DND-41 (cell line): ENCODE results near the gene TTYH2.
A peak's percentile ranks its signal among the peaks of the same experiment; 100 is the strongest.

ENCODE experiments used
- ATAC-seq: fragments of 200-7000 bp; cut with Tn5 transposase; 3 replicates; pipeline ENCODE4 v1.9.1; 2021; ENCODE audit warnings: low read depth; ENCODE audit not compliant: insufficient read depth
- DNase-seq: peaks from one replicate; pipeline ENCODE4 v3.0.0-alpha.2; 2020
- H2AFZ ChIP-seq: 2 replicates; pipeline ENCODE4 v1.6.0; 2012; ENCODE audit warnings: low read depth, low read length
- H3K27ac ChIP-seq: 2 replicates; pipeline ENCODE4 v1.5.1; 2012; ENCODE audit warnings: low read length, inconsistent platforms
- H3K27me3 ChIP-seq: fragments of 200-600 bp; sonication (generic); 2 replicates; pipeline ENCODE4 v1.6.0; 2012; ENCODE audit warnings: low read length, mild to moderate bottlenecking, inconsistent platforms; ENCODE audit not compliant: insufficient read depth, poor library complexity
- H3K36me3 ChIP-seq: 2 replicates; pipeline ENCODE4 v1.5.1; 2012; ENCODE audit warnings: low read length, inconsistent platforms; ENCODE audit not compliant: insufficient read depth
- H3K4me1 ChIP-seq: 2 replicates; pipeline ENCODE4 v1.5.1; 2012; ENCODE audit warnings: mild to moderate bottlenecking, low read length; ENCODE audit not compliant: insufficient read depth
- H3K4me2 ChIP-seq: 2 replicates; pipeline ENCODE4 v1.6.0; 2012; ENCODE audit warnings: mild to moderate bottlenecking, moderate library complexity, low read length, inconsistent platforms; ENCODE audit not compliant: insufficient read depth
- H3K4me3 ChIP-seq, 2 experiments: fragments of 200-600 bp in 1 of 2; shearing (Covaris generic) in 1 of 2; 2 replicates each; pipeline ENCODE4 v1.5.1; 2012 to 2016; ENCODE audit warnings: inconsistent platforms in 2 of 2, low read length in 2 of 2, mild to moderate bottlenecking in 2 of 2, low read depth in 1 of 2, moderate library complexity in 1 of 2
- H3K79me2 ChIP-seq: 2 replicates; pipeline ENCODE4 v1.6.0; 2012; ENCODE audit warnings: low read length, inconsistent platforms; ENCODE audit not compliant: insufficient read depth
- H3K9ac ChIP-seq: 2 replicates; pipeline ENCODE4 v1.6.0; 2012; ENCODE audit warnings: low read depth, mild to moderate bottlenecking, inconsistent platforms, low read length, moderate library complexity
- H3K9me3 ChIP-seq: 2 replicates; pipeline ENCODE4 v1.5.1; 2012; ENCODE audit warnings: low read length, moderate library complexity, mild to moderate bottlenecking, inconsistent platforms; ENCODE audit not compliant: insufficient read depth, severe bottlenecking
- H4K20me1 ChIP-seq: 2 replicates; pipeline ENCODE4 v1.6.0; 2012; ENCODE audit warnings: low read length; ENCODE audit not compliant: insufficient read depth
- CTCF ChIP-seq: IDR thresholded peaks from 2 replicates; pipeline ENCODE4 v1.5.1; 2012; ENCODE audit warnings: borderline replicate concordance, low read length, moderate library complexity, mild to moderate bottlenecking; ENCODE audit not compliant: poor library complexity, severe bottlenecking; ENCODE audit errors: extremely low read depth
- EZH2 ChIP-seq: IDR thresholded peaks from 3 replicates; pipeline ENCODE4 v1.6.1; 2012; ENCODE audit warnings: borderline replicate concordance, low read depth, mild to moderate bottlenecking, moderate library complexity, low read length, inconsistent platforms; ENCODE audit not compliant: severe bottlenecking

The TTYH2 gene

GRCh38 chr17:74214484-74215341, 1.3 kb downstream of the TTYH2 start:
- Histone ChIP-seq H3K9ac (no peak overlapping the region), H2AFZ (no peak overlapping the region), H3K9me3 (no peaks in the 10 kb centered on the region), H4K20me1 (peaks cover 39% of the 10 kb centered on the region), H3K27ac (no peak overlapping the region), H3K4me3 (no peak overlapping the region), H3K4me2 (peak overlapping the region; percentile 78), H3K36me3 (peaks cover 22% of the 10 kb centered on the region), H3K79me2 (no peaks in the 10 kb centered on the region), H3K27me3 (no peaks in the 10 kb centered on the region), H3K4me1 (peaks cover 21% of the 10 kb centered on the region)
- DNase-seq, result no peak
- no peak for ATAC-seq
- TF ChIP-seq EZH2 (no peak), CTCF (no peak)

- no peak for TF ChIP-seq EZH2
- TF ChIP-seq CTCF, result no peak
- peaks cover 34% of the 10 kb centered on the region for H4K20me1 ChIP-seq
- no peak overlapping the region for H3K9ac ChIP-seq
- DNase-seq (no peak), ATAC-seq (no peak)
- no peak overlapping the region for H3K4me2 ChIP-seq
- H3K27ac ChIP-seq, result no peak overlapping the region
- H2AFZ ChIP-seq, result no peak overlapping the region
- H3K79me2 ChIP-seq, result no peaks in the 10 kb centered on the region
- no peaks in the 10 kb centered on the region for H3K9me3 ChIP-seq
- H3K27me3 ChIP-seq, result no peaks in the 10 kb centered on the region
- no peak overlapping the region for H3K4me3 ChIP-seq
- H3K4me1 ChIP-seq, result peaks cover 21% of the 10 kb centered on the region
- peaks cover 15% of the 10 kb centered on the region for H3K36me3 ChIP-seq
Observed at GRCh38 chr17:74215342-74215727, 2.0 kb downstream of the TTYH2 start.

GRCh38 chr17:74216505-74216904, 3.1 kb downstream of the TTYH2 start:
- Histone ChIP-seq H4K20me1 (peaks cover 23% of the 10 kb centered on the region), H3K9me3 (no peaks in the 10 kb centered on the region), H2AFZ (no peak overlapping the region), H3K79me2 (no peaks in the 10 kb centered on the region), H3K4me3 (no peak overlapping the region), H3K27ac (no peak overlapping the region), H3K36me3 (peaks cover 4% of the 10 kb centered on the region; the same call in 1 of the 2 replicates), H3K4me1 (peaks cover 21% of the 10 kb centered on the region), H3K9ac (no peak overlapping the region), H3K4me2 (no peak overlapping the region), H3K27me3 (no peaks in the 10 kb centered on the region)
- no peak for ATAC-seq
- no peak for DNase-seq
- TF ChIP-seq CTCF (no peak), EZH2 (no peak)
